ENCODE data around the gene AKAP11. TPM values are rescaled to one million over a fixed set of nuclear protein-coding genes. Genes with fewer than 3 reads are reported as not detected.

AKAP11 gene
- total and polyA plus RNA-seq, 2 of the 13 experiments (the other 11 are each of a cell fraction or from before 2014, with no cell fraction given), result 7.2 to 9.8 TPM

DNA sequence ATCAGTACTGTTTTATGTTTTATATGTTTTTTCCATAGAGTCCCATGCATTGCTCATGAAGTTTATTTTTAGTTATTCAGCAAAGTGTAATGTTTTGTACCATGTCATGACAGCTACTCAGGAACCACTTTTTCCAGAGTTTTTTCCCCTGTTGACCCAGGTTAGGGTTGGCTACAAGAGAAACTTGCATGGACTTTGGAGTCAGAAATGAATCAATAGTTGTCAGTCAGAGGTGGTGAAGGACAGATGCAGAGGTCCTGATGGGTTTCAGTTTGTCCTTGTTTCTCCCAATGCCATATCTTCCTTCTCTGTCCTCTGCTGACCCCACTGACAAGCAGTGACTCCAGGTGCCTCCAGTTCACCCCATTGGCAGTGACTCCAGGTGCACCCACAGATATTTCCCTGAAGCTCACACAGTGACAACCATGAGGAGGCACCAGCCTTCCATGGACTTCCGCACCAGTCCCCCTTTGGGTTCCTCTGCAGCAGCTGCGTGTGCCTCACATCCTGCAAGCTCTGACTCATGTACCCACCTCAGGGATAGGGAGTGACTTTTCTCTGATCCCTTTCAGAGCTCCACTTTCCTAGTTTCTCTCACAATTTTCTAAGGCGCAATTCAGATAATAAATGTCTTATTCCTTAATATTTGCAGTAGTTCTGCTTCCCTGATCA, 92.1 kb downstream of the AKAP11 start (continued):
- TF ChIP-seq, protein P1, sequence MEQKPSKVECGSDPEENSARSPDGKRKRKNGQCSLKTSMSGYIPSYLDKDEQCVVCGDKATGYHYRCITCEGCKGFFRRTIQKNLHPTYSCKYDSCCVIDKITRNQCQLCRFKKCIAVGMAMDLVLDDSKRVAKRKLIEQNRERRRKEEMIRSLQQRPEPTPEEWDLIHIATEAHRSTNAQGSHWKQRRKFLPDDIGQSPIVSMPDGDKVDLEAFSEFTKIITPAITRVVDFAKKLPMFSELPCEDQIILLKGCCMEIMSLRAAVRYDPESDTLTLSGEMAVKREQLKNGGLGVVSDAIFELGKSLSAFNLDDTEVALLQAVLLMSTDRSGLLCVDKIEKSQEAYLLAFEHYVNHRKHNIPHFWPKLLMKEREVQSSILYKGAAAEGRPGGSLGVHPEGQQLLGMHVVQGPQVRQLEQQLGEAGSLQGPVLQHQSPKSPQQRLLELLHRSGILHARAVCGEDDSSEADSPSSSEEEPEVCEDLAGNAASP (CRISPR knock-in tag; IDR thresholded peaks at IDR 0.05; ENCODE audit: borderline replicate concordance), result peak; percentile 33; the same call in 1 of the 2 replicates
- no peak for TF ChIP-seq ZNF556 (CRISPR knock-in tag; IDR thresholded peaks at IDR 0.05; ENCODE audit: borderline replicate concordance)
- TF ChIP-seq HDAC6 (IDR thresholded peaks at IDR 0.05; ENCODE audit: low read depth, low read length), result no peak
- TF ChIP-seq JUNB (CRISPR knock-in tag; IDR thresholded peaks at IDR 0.05; ENCODE audit: borderline replicate concordance), result no peak
- TF ChIP-seq RXRB (CRISPR knock-in tag; IDR thresholded peaks at IDR 0.05; ENCODE audit: borderline replicate concordance), result no peak
- TF ChIP-seq ZNF720 (CRISPR knock-in tag; IDR thresholded peaks at IDR 0.05), result no peak
- TF ChIP-seq, protein P2, sequence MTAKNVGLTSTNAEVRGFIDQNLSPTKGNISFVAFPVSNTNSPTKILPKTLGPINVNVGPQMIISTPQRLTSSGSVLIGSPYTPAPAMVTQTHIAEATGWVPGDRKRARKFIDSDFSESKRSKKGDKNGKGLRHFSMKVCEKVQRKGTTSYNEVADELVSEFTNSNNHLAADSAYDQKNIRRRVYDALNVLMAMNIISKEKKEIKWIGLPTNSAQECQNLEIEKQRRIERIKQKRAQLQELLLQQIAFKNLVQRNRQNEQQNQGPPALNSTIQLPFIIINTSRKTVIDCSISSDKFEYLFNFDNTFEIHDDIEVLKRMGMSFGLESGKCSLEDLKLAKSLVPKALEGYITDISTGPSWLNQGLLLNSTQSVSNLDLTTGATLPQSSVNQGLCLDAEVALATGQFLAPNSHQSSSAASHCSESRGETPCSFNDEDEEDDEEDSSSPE (CRISPR knock-in tag; IDR thresholded peaks at IDR 0.05), result no peak
- no peak for TF ChIP-seq ZNF496 (CRISPR knock-in tag; IDR thresholded peaks at IDR 0.05; ENCODE audit: insufficient replicate concordance)
- TF ChIP-seq, protein P3, sequence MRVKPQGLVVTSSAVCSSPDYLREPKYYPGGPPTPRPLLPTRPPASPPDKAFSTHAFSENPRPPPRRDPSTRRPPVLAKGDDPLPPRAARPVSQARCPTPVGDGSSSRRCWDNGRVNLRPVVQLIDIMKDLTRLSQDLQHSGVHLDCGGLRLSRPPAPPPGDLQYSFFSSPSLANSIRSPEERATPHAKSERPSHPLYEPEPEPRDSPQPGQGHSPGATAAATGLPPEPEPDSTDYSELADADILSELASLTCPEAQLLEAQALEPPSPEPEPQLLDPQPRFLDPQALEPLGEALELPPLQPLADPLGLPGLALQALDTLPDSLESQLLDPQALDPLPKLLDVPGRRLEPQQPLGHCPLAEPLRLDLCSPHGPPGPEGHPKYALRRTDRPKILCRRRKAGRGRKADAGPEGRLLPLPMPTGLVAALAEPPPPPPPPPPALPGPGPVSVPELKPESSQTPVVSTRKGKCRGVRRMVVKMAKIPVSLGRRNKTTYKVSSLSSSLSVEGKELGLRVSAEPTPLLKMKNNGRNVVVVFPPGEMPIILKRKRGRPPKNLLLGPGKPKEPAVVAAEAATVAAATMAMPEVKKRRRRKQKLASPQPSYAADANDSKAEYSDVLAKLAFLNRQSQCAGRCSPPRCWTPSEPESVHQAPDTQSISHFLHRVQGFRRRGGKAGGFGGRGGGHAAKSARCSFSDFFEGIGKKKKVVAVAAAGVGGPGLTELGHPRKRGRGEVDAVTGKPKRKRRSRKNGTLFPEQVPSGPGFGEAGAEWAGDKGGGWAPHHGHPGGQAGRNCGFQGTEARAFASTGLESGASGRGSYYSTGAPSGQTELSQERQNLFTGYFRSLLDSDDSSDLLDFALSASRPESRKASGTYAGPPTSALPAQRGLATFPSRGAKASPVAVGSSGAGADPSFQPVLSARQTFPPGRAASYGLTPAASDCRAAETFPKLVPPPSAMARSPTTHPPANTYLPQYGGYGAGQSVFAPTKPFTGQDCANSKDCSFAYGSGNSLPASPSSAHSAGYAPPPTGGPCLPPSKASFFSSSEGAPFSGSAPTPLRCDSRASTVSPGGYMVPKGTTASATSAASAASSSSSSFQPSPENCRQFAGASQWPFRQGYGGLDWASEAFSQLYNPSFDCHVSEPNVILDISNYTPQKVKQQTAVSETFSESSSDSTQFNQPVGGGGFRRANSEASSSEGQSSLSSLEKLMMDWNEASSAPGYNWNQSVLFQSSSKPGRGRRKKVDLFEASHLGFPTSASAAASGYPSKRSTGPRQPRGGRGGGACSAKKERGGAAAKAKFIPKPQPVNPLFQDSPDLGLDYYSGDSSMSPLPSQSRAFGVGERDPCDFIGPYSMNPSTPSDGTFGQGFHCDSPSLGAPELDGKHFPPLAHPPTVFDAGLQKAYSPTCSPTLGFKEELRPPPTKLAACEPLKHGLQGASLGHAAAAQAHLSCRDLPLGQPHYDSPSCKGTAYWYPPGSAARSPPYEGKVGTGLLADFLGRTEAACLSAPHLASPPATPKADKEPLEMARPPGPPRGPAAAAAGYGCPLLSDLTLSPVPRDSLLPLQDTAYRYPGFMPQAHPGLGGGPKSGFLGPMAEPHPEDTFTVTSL (CRISPR knock-in tag; IDR thresholded peaks at IDR 0.05; ENCODE audit: borderline replicate concordance), result peak; percentile 35; the same call in 1 of the 2 replicates
- no peak for TF ChIP-seq ZNF530 (CRISPR knock-in tag; IDR thresholded peaks at IDR 0.05; ENCODE audit: low read depth)
- peak; percentile 59 for TF ChIP-seq ONECUT2 (CRISPR knock-in tag; IDR thresholded peaks at IDR 0.05)
- TF ChIP-seq ZNF3 (CRISPR knock-in tag; IDR thresholded peaks at IDR 0.05), result no peak
- TF ChIP-seq ZNF282 (IDR thresholded peaks at IDR 0.05; ENCODE audit: partially characterized antibody), result no peak
- TF ChIP-seq, protein P4, sequence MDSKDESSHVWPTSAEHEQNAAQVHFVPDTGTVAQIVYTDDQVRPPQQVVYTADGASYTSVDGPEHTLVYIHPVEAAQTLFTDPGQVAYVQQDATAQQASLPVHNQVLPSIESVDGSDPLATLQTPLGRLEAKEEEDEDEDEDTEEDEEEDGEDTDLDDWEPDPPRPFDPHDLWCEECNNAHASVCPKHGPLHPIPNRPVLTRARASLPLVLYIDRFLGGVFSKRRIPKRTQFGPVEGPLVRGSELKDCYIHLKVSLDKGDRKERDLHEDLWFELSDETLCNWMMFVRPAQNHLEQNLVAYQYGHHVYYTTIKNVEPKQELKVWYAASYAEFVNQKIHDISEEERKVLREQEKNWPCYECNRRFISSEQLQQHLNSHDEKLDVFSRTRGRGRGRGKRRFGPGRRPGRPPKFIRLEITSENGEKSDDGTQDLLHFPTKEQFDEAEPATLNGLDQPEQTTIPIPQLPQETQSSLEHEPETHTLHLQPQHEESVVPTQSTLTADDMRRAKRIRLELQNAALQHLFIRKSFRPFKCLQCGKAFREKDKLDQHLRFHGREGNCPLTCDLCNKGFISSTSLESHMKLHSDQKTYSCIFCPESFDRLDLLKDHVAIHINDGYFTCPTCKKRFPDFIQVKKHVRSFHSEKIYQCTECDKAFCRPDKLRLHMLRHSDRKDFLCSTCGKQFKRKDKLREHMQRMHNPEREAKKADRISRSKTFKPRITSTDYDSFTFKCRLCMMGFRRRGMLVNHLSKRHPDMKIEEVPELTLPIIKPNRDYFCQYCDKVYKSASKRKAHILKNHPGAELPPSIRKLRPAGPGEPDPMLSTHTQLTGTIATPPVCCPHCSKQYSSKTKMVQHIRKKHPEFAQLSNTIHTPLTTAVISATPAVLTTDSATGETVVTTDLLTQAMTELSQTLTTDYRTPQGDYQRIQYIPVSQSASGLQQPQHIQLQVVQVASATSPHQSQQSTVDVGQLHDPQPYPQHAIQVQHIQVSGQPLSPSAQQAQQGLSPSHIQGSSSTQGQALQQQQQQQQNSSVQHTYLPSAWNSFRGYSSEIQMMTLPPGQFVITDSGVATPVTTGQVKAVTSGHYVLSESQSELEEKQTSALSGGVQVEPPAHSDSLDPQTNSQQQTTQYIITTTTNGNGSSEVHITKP (CRISPR knock-in tag; IDR thresholded peaks at IDR 0.05; ENCODE audit: low read depth), result no peak
- no peak for TF ChIP-seq WIZ (CRISPR knock-in tag; IDR thresholded peaks at IDR 0.05)
- no peak for TF ChIP-seq NFYC (CRISPR knock-in tag; IDR thresholded peaks at IDR 0.05)
